Measurements from ENCODE around the gene RHEB. TPM values are rescaled to one million over a fixed set of nuclear protein-coding genes. Genes with fewer than 3 reads are reported as not detected.

RHEB gene
- 72.1 and 108 TPM in 2 replicates for total RNA-seq

GRCh38 chr7:151519765-151520418, at the start of gene RHEB:
TSS of gene RHEB (minus strand) at chr7:151519895. CDS start at chr7:151519511, 384 bp downstream.

GRCh38 chr7:151439855-151440798, 79.6 kb downstream of the RHEB start, which contains the start of gene CRYGN:
TSS of gene CRYGN (minus strand) at chr7:151440141. CDS start at chr7:151439917, 224 bp downstream.

Other genes with a start within 250 kb of the RHEB start
- 23.6 and 27.2 TPM in 2 replicates for gene NUB1, start 178.1 kb downstream of the RHEB start, total RNA-seq
- 0.33 and 43.2 TPM in 2 replicates for gene WDR86, start 109.9 kb downstream of the RHEB start, total RNA-seq
- 1.3 TPM in 1 of 2 replicates, not detected in the other for gene CRYGN, start 79.8 kb downstream of the RHEB start, total RNA-seq